ENCODE measurements around the gene FBXO34. TPM values are rescaled to one million over a fixed set of nuclear protein-coding genes. Genes with fewer than 3 reads are reported as not detected.

Gene FBXO34
- total and polyA plus RNA-seq, 9 of the 15 experiments (the other 6 are each of a cell fraction or from before 2014, with no cell fraction given): 6.3 to 24.9 (median 16.2) TPM

DNA sequence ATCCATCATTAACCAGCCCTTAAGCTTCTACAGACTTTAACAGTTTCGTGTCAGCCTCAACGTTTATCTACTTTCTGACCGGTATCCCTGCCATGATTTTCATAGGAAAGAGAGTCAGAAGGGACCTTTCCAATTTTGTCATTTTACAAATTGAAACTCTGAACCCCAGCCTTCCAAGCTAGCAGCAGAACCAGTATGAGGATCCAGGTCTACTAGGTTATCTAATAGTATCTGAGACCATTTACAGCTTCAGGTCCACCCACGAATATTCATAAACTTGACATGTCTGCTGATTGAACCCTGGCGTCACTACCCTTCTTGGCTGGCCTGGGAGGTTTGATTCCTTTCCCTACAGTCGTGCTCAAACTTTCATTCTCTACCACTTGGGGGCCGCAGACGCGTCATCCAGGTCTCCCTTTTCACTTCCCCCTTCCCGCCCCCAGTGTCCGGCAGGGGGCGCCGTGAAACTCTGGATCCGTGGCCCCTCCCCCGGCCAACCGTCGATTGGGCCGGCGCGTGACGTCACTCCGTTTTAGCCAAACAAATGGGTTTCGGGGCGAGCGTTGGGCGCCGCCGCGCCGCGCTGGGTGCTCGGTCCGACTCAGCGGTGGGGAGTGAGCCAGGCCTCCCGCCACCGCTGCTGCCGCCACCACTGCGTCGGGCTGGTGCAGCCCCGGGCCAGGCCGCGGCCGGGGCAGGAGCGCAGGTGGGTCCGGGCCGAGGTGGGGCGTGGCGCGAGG is at the start of gene FBXO34 (continued):
- no peak for TF ChIP-seq BACH1 (tag; IDR thresholded peaks at IDR 0.05)
- TF ChIP-seq TARDBP (IDR thresholded peaks at IDR 0.05): peak; percentile 67; the same call in 1 of the 2 replicates
- TF ChIP-seq ZNF449 (CRISPR knock-in tag; IDR thresholded peaks at IDR 0.05): no peak
- TF ChIP-seq POLR3G (IDR thresholded peaks at IDR 0.05; ENCODE audit: extremely low read depth, insufficient read length, insufficient replicate concordance): no peak
- no peak for TF ChIP-seq ZNF184 (CRISPR knock-in tag; IDR thresholded peaks at IDR 0.05)
- no peak for TF ChIP-seq ZSCAN29 (IDR thresholded peaks at IDR 0.05)
- TF ChIP-seq ZNF584 (CRISPR knock-in tag; IDR thresholded peaks at IDR 0.05; ENCODE audit: low read depth): no peak
- TF ChIP-seq C11orf30 (IDR thresholded peaks at IDR 0.05; ENCODE audit: low read depth): no peak
- TF ChIP-seq MECOM (CRISPR knock-in tag; IDR thresholded peaks at IDR 0.05): no peak
- peak; percentile 75 for TF ChIP-seq ZFX (CRISPR knock-in tag; IDR thresholded peaks at IDR 0.05)
- no peak for TF ChIP-seq IFI16 (CRISPR knock-in tag; IDR thresholded peaks at IDR 0.05)
- TF ChIP-seq ZNF324 (CRISPR knock-in tag; IDR thresholded peaks at IDR 0.05): no peak
- no peak for TF ChIP-seq KLF10 (CRISPR knock-in tag; IDR thresholded peaks at IDR 0.05)
- TF ChIP-seq GTF2E2 (tag; IDR thresholded peaks at IDR 0.05): no peak
- no peak for TF ChIP-seq HEY1 (CRISPR knock-in tag; IDR thresholded peaks at IDR 0.05; ENCODE audit: borderline replicate concordance)
- TF ChIP-seq ZNF551 (CRISPR knock-in tag; IDR thresholded peaks at IDR 0.05): no peak
- TF ChIP-seq SRSF3 (IDR thresholded peaks at IDR 0.05; ENCODE audit: insufficient read depth, low read length): no peak
- no peak for TF ChIP-seq ZNF165 (CRISPR knock-in tag; IDR thresholded peaks at IDR 0.05; ENCODE audit: borderline replicate concordance)
- TF ChIP-seq ZBTB7A (IDR thresholded peaks at IDR 0.05; ENCODE audit: borderline replicate concordance, control insufficient read depth, low read depth, low read length): peak; percentile 43; the same call in 1 of the 2 replicates
- no peak for TF ChIP-seq POLR2B (IDR thresholded peaks at IDR 0.05; ENCODE audit: low read depth, partially characterized antibody)
- TF ChIP-seq MYBL2 (IDR thresholded peaks at IDR 0.05; ENCODE audit: low read depth): peak; percentile 82
- TF ChIP-seq MYBL2 (CRISPR knock-in tag; IDR thresholded peaks at IDR 0.05; ENCODE audit: borderline replicate concordance): no peak
- no peak; the same call in 1 of the 2 replicates for TF ChIP-seq ZNF12 (CRISPR knock-in tag; IDR thresholded peaks at IDR 0.05)
- no peak for TF ChIP-seq RBM34 (IDR thresholded peaks at IDR 0.05; ENCODE audit: borderline replicate concordance, insufficient read depth, low read length)
- TF ChIP-seq CBX8 (IDR thresholded peaks at IDR 0.05; ENCODE audit: borderline replicate concordance, extremely low read depth, low read depth, low read length, poor library complexity, severe bottlenecking): no peak
- TF ChIP-seq ATF1 (CRISPR knock-in tag; IDR thresholded peaks at IDR 0.05): peak; percentile 78
- peak; percentile 98 for TF ChIP-seq ATF1 (tag; IDR thresholded peaks at IDR 0.05)
- TF ChIP-seq, protein P1, sequence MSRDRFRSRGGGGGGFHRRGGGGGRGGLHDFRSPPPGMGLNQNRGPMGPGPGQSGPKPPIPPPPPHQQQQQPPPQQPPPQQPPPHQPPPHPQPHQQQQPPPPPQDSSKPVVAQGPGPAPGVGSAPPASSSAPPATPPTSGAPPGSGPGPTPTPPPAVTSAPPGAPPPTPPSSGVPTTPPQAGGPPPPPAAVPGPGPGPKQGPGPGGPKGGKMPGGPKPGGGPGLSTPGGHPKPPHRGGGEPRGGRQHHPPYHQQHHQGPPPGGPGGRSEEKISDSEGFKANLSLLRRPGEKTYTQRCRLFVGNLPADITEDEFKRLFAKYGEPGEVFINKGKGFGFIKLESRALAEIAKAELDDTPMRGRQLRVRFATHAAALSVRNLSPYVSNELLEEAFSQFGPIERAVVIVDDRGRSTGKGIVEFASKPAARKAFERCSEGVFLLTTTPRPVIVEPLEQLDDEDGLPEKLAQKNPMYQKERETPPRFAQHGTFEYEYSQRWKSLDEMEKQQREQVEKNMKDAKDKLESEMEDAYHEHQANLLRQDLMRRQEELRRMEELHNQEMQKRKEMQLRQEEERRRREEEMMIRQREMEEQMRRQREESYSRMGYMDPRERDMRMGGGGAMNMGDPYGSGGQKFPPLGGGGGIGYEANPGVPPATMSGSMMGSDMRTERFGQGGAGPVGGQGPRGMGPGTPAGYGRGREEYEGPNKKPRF (IDR thresholded peaks at IDR 0.05; ENCODE audit: low read depth, low read length): no peak
